ENCODE measurements around the gene EML1.

GRCh38 chr14:99888149-99888548 lies 94.9 kb downstream of the EML1 start:
- TF ChIP-seq CTCF (IDR thresholded peaks at IDR 0.05; ENCODE audit: low read depth, low read length) (no peak), POLR2A (IDR thresholded peaks at IDR 0.05; ENCODE audit: extremely low read depth, insufficient read length) (no peak)

Data from NB4 (cell line).